GM18505 (cell line): ENCODE measurements around the gene ARAF.

Experiments used
- ATAC-seq: cut with Tn5 transposase; IDR thresholded peaks from one replicate; pipeline ENCODE4 v1.9.1; 2021; ENCODE audit not compliant: unreplicated experiment
- POLR2A ChIP-seq: IDR thresholded peaks from 4 replicates; pipeline ENCODE4 v1.6.1; 2011; ENCODE audit warnings: borderline replicate concordance; ENCODE audit not compliant: insufficient read depth, insufficient read length; ENCODE audit errors: extremely low read depth

ARAF gene

DNA sequence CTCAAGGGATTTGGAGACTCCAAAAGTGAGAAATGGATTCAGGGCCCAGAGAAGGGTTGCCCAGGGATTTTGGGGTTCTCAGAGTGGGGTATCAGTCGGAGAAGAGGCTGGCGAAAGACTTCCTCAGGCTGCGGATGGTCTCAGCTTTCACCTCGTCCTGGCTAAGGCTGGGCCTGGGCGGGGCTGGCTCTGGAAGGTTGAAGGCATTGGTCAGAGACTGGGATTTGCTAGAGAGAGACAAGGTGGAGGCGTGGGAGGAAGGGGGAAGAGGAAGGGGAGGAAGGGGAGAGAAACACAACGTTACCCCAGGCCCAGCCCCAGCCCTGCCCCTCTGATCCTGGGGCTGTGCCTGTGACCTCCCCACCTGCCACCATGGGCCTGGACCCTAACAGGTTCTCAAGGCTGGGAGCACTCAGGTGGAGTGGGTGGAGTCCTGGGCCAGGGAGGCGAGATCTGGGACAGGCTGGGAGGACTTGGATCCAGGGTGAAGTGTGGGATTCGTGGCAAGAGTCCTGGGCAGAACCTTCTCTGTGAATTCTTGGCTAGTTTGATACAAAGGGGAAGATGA, 11.9 kb downstream of the ARAF start:
- ATAC-seq = no peak
- no peak for TF ChIP-seq POLR2A

GRCh38 chrX:47573341-47574075, 12.5 kb downstream of the ARAF start:
- no peak for ATAC-seq

GRCh38 chrX:47574076-47574546, 13.1 kb downstream of the ARAF start:
- ATAC-seq = no peak
- TF ChIP-seq POLR2A = no peak

More at GRCh38 chrX:47573341-47574075, 12.5 kb downstream of the ARAF start:
- TF ChIP-seq POLR2A = no peak

GRCh38 chrX:47574547-47575301, 13.7 kb downstream of the ARAF start:
- TF ChIP-seq POLR2A = no peak
- ATAC-seq = no peak

DNA sequence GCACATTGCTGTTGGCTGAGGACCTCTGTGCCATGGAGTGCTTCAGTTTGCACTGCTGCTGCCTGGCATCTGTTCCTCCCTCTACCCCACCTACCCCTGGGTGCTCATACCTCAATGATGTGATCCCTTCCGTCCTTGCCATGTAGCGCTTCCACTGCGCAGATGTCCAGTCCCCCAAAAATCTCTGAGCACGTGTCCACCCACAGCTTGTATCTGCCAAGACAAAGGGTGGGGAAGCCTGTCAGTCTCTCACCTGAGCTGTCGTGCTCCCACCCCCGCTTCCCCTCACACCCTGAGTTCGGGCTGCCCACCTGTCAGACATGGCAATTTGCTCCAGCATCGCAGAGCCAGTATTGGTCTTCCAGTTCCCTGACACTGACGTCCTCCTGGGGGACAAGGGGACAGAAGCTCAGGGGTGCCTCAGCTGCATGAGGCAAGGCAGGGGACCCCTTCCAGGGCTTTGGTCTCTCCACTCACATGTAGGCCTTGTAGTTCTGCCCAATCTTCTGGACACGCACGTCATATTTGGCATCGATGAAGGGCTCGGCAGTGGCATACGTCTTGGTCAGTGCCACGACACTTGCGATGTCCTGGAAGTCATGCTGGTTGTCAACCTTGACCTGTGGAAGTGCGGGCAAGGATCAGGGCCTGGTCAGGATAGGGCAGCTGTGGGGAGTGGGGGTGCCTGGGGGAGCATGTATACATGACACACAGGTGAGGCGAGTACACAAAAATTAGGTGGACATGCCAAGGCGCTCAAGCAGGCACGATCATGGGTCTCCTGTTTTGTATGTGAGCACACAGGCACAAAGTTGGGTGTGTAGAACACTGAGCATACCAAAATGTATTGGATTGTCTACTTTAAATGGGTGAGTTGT, 15.3 kb downstream of the ARAF start:
- no peak for ATAC-seq
- TF ChIP-seq POLR2A = no peak

GRCh38 chrX:47577424-47577823, 16.4 kb downstream of the ARAF start:
- TF ChIP-seq POLR2A = no peak
- no peak for ATAC-seq

DNA sequence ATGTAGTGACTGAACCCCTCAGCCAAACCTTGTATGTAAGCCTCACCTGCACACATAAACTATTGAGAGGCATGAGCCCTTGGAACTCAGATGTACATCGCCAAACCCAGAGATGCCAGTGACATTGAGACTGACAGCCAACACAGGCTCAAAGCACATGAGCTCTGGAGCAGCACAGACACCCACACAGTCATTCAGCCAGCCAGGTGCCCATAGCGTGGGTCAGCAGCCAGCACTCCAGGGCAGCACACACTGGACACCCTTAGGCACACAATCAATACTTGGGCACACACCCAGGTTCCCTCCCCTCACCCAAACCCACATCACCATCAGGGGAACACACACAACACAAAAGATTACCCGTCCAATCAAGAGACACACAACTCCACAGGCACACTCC, 16.9 kb downstream of the ARAF start:
- no peak for ATAC-seq
- no peak for TF ChIP-seq POLR2A

GRCh38 chrX:47578692-47579091, 17.7 kb downstream of the ARAF start:
- TF ChIP-seq POLR2A = no peak
- ATAC-seq = no peak

GRCh38 chrX:47579537-47579936, 18.5 kb downstream of the ARAF start:
- no peak for TF ChIP-seq POLR2A
- ATAC-seq = no peak

DNA sequence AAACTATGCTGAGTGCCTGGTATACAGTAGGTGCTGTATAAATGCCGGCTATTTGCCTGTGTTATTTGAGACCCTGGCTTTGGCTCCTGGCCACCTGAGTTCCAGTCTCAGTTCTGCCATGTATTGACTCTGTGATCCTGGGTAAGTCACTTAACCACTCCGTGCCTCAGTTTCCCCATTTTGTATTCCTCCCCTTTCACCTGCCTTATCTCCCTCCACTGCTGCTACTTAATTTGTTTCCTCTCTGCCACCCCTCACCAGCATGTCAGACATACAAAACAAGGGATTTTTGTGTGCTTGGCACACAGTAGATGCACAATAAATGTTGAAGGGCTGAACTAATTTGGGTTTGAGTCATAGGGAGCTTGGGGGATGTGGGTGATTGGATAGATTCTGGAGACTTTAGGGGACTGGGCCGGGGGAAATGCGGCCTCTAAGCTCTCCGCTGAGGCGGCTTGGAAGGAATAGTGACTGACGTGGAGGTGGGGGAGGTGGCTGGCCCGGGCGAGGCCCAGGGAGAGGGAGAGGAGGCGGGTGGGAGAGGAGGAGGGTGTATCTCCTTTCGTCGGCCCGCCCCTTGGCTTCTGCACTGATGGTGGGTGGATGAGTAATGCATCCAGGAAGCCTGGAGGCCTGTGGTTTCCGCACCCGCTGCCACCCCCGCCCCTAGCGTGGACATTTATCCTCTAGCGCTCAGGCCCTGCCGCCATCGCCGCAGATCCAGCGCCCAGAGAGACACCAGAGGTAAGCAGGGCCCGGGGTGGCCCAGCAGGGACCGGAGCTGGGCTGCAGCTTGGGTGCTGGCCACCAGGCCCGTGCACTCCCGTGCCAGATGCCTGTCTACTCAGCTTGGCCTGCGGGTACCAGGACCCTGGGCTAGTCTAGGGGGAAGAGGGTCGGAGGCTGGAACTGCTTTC, 21.0 kb downstream of the ARAF start, which contains the start of gene TIMP1:
Gene TIMP1, plus strand, starts transcription at position 706 of the 917 bp plus-strand sequence. CDS start 980 bp downstream, outside the sequence.
- TF ChIP-seq POLR2A = peak; percentile 70
- peak; percentile 84 for ATAC-seq

DNA sequence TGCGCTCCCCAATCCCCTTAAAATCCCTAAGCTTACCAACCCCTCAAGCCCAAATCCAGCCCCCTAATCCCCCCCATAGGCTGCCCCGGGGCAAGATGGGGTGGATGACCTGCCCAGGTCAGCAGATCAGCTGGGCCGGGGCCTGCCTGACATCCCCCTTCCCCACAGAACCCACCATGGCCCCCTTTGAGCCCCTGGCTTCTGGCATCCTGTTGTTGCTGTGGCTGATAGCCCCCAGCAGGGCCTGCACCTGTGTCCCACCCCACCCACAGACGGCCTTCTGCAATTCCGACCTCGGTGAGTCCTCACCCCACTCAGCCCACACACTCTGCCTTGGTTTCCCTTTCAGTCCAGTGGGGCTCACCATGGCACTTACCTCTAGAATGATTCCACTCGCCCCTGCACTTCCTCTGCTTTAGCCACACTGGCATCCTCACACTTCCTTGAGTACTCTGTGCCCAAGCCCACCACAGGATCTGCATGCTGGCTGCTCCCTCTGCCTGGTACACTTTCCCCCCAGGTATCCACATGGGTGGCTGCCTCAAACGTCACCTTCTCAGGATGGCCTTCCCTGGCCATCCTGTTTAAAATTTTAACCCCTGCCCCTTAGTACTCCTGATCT, 22.3 kb downstream of the ARAF start:
- TF ChIP-seq POLR2A = no peak
- ATAC-seq = no peak
